Caco-2 (cell line): ENCODE measurements around the gene ZNF609. TPM values are rescaled to one million over a fixed set of nuclear protein-coding genes. Genes with fewer than 3 reads are reported as not detected.

Experiments used
- BruUV-seq: library from RNA; stranded (reverse); fragments of 400-500 nt; replicated peaks from 2 replicates; lab custom pipeline; 2021; lab: Mats Ljungman, UMichigan
- CTCF ChIA-PET: fragments of 300-600 bp; sonication (Branson Sonifier 250); formaldehyde crosslinking; loops from one replicate; lab custom pipeline; 2022; ENCODE audit warnings: antibody characterized with exemption; lab: Charles Lee
- POLR2A ChIA-PET: fragments of 300-600 bp; sonication (Branson Sonifier 250); formaldehyde crosslinking; loops from one replicate; lab custom pipeline; 2022; ENCODE audit warnings: antibody characterized with exemption; lab: Charles Lee
- DNase-seq, 2 experiments: peaks; one replicate each; pipeline versions ENCODE4 v3.0.0 to v3.0.0-alpha.2; 2020 to 2022
- H3K27me3 ChIP-seq: replicated peaks from 2 replicates; pipeline ENCODE4 v1.6.0; 2011; ENCODE audit warnings: low read length; ENCODE audit not compliant: control insufficient read depth, insufficient read depth
- H3K36me3 ChIP-seq: 2 replicates; pipeline ENCODE4 v1.5.1; 2011; ENCODE audit warnings: low read length; ENCODE audit not compliant: control insufficient read depth, insufficient read depth
- H3K4me1 ChIP-seq: fragments of 250-450 bp; sonication (Bioruptor Pico); 2 replicates; pipeline ENCODE4 v1.5.1; 2020; ENCODE audit warnings: mild to moderate bottlenecking
- H3K4me3 ChIP-seq: 2 replicates; pipeline ENCODE4 v1.5.1; 2011; ENCODE audit warnings: low read depth, mild to moderate bottlenecking, control low read depth, low read length
- H3K9me3 ChIP-seq: fragments of 250-450 bp; sonication (Bioruptor Pico); 2 replicates; pipeline ENCODE4 v1.5.1; 2020; ENCODE audit warnings: mild to moderate bottlenecking, moderate library complexity
- H3K27ac Mint-ChIP-seq: one replicate; pipeline ENCODE4 v1.8.0; 2022; ENCODE audit warnings: mixed read lengths; ENCODE audit not compliant: unreplicated experiment
- H3K27me3 Mint-ChIP-seq: one replicate; pipeline ENCODE4 v1.8.0; 2022; ENCODE audit warnings: mixed read lengths; ENCODE audit not compliant: insufficient read depth, unreplicated experiment
- H3K36me3 Mint-ChIP-seq: one replicate; pipeline ENCODE4 v1.8.0; 2022; ENCODE audit warnings: mild to moderate bottlenecking, mixed read lengths; ENCODE audit not compliant: insufficient read depth, unreplicated experiment
- H3K4me1 Mint-ChIP-seq: one replicate; pipeline ENCODE4 v1.8.0; 2022; ENCODE audit warnings: low read depth, mixed read lengths; ENCODE audit not compliant: unreplicated experiment
- H3K4me3 Mint-ChIP-seq: one replicate; pipeline ENCODE4 v1.8.0; 2022; ENCODE audit warnings: mild to moderate bottlenecking, moderate library complexity, mixed read lengths; ENCODE audit not compliant: unreplicated experiment
- H3K9me3 Mint-ChIP-seq: one replicate; pipeline ENCODE4 v1.8.0; 2022; ENCODE audit warnings: mixed read lengths; ENCODE audit not compliant: unreplicated experiment
- CTCF ChIP-seq, 2 experiments: fragments of 200-600 bp in 1 of 2; IDR thresholded peaks; 1 replicate in 1 of 2; 2 replicates in 1 of 2; pipeline versions ENCODE4 v1.5.1 to v1.8.0; 2011 to 2022; ENCODE audit warnings: antibody characterized with exemption in 1 of 2, control low read depth in 1 of 2, inconsistent platforms in 1 of 2, low read depth in 1 of 2, low read length in 1 of 2, mild to moderate bottlenecking in 1 of 2, moderate library complexity in 1 of 2; ENCODE audit not compliant: insufficient read depth in 1 of 2, severe bottlenecking in 1 of 2, unreplicated experiment in 1 of 2
- intact Hi-C: fragments of 100-400 bp; cut with micrococcal nuclease; formaldehyde crosslinking; loops from one replicate; pipeline ENCODE4 v1.10.0; 2022; ENCODE audit not compliant: unreplicated experiment
- total RNA-seq: library from RNA; stranded (reverse); gene quantifications from 2 replicates; pipeline ENCODE4 v1.2.3, GENCODE V29; 2022

ZNF609 gene
- total RNA-seq, 1 experiment from 2014 or later, result 30.1 TPM

GRCh38 chr15:64617727-64618126 lies 157.3 kb downstream of the ZNF609 start:
- Mint-ChIP-seq H3K4me1 (peaks cover 12% of the 10 kb centered on the region), H3K27me3 (no peaks in the 10 kb centered on the region), H3K4me3 (no peak overlapping the region), H3K27ac (no peak overlapping the region), H3K9me3 (no peaks in the 10 kb centered on the region), H3K36me3 (peaks cover 6% of the 10 kb centered on the region)
- BruUV-seq, result no TSS peak
- Histone ChIP-seq H3K4me1 (0 out of 2 replicates have a peak, but pooled peaks cover 4% of the 10 kb centered on the region), H3K36me3 (no peaks in the 10 kb centered on the region), H3K27me3 (no peaks in the 10 kb centered on the region), H3K4me3 (no peak overlapping the region), H3K9me3 (no peaks in the 10 kb centered on the region)
- POLR2A ChIA-PET, result no interaction called here
- no peak for TF ChIP-seq CTCF (IDR thresholded peaks at IDR 0.05; ENCODE audit: insufficient read depth in 1 of 2, low read depth in 1 of 2, low read length in 1 of 2, severe bottlenecking in 1 of 2, unreplicated experiment in 1 of 2)
- CTCF ChIA-PET, result no interaction called here
- intact Hi-C loops, result no loop called here
- DNase-seq, result no peak

- POLR2A ChIA-PET, result no interaction called here
- Mint-ChIP-seq H3K4me1 (peaks cover 12% of the 10 kb centered on the region), H3K4me3 (no peak overlapping the region), H3K36me3 (peaks cover 6% of the 10 kb centered on the region), H3K27ac (no peak overlapping the region), H3K27me3 (no peaks in the 10 kb centered on the region), H3K9me3 (no peaks in the 10 kb centered on the region)
- intact Hi-C loops, result no loop called here
- H3K9me3 ChIP-seq, result no peaks in the 10 kb centered on the region
- BruUV-seq, result no TSS peak
- TF ChIP-seq CTCF (IDR thresholded peaks at IDR 0.05; ENCODE audit: insufficient read depth in 1 of 2, low read depth in 1 of 2, low read length in 1 of 2, severe bottlenecking in 1 of 2, unreplicated experiment in 1 of 2), result no peak
- no peak for DNase-seq
- no peak overlapping the region for H3K4me3 ChIP-seq
- CTCF ChIA-PET, result no interaction called here
- H3K27me3 ChIP-seq, result no peaks in the 10 kb centered on the region
- 0 out of 2 replicates have a peak, but pooled peaks cover 4% of the 10 kb centered on the region for H3K4me1 ChIP-seq
- no peaks in the 10 kb centered on the region for H3K36me3 ChIP-seq
Observed at GRCh38 chr15:64618138-64618537, 157.8 kb downstream of the ZNF609 start.

- TF ChIP-seq CTCF (IDR thresholded peaks at IDR 0.05; ENCODE audit: insufficient read depth in 1 of 2, low read depth in 1 of 2, low read length in 1 of 2, severe bottlenecking in 1 of 2, unreplicated experiment in 1 of 2), result no peak
- Mint-ChIP-seq H3K4me3 (no peak overlapping the region), H3K9me3 (no peaks in the 10 kb centered on the region), H3K27ac (no peak overlapping the region), H3K36me3 (peaks cover 6% of the 10 kb centered on the region), H3K4me1 (peaks cover 12% of the 10 kb centered on the region), H3K27me3 (no peaks in the 10 kb centered on the region)
- H3K4me1 ChIP-seq, result 0 out of 2 replicates have a peak, but pooled peaks cover 4% of the 10 kb centered on the region
- no peak overlapping the region for H3K4me3 ChIP-seq
- CTCF ChIA-PET, result no interaction called here
- no peaks in the 10 kb centered on the region for H3K9me3 ChIP-seq
- no peaks in the 10 kb centered on the region for H3K27me3 ChIP-seq
- POLR2A ChIA-PET, result no interaction called here
- H3K36me3 ChIP-seq, result no peaks in the 10 kb centered on the region
- DNase-seq, result no peak
- BruUV-seq, result no TSS peak
- intact Hi-C loops, result no loop called here
Observed at GRCh38 chr15:64618540-64618939, 158.2 kb downstream of the ZNF609 start.
